Trophoblast cell (in vitro differentiated cells and primary cell): ENCODE data around the gene PROC.

Experiments used
- DNase-seq, 2 donors: peaks; one replicate each; pipeline ENCODE4 v3.0.0-alpha.2; 2016
- H2AFZ ChIP-seq: 2 replicates; pipeline ENCODE4 v1.6.1; 2013; ENCODE audit warnings: low read length, moderate library complexity, mild to moderate bottlenecking; ENCODE audit not compliant: insufficient read depth, poor library complexity
- H2AK5ac ChIP-seq: 2 replicates; pipeline ENCODE4 v1.6.1; 2013; ENCODE audit warnings: mild to moderate bottlenecking, low read length
- H2BK120ac ChIP-seq: 2 replicates; pipeline ENCODE4 v1.6.1; 2013; ENCODE audit warnings: low read length, mild to moderate bottlenecking, moderate library complexity; ENCODE audit not compliant: insufficient read depth, poor library complexity
- H2BK12ac ChIP-seq: 2 replicates; pipeline ENCODE4 v1.6.1; 2013; ENCODE audit warnings: mild to moderate bottlenecking, low read length, moderate library complexity
- H2BK5ac ChIP-seq: 2 replicates; pipeline ENCODE4 v1.6.1; 2013; ENCODE audit warnings: low read length, low read depth, moderate library complexity, mild to moderate bottlenecking; ENCODE audit not compliant: poor library complexity
- H3K14ac ChIP-seq: 2 replicates; pipeline ENCODE4 v1.6.1; 2013; ENCODE audit warnings: mild to moderate bottlenecking, low read length
- H3K18ac ChIP-seq: 2 replicates; pipeline ENCODE4 v1.6.1; 2013; ENCODE audit warnings: mild to moderate bottlenecking, low read length
- H3K23ac ChIP-seq: 2 replicates; pipeline ENCODE4 v1.6.1; 2013; ENCODE audit warnings: low read length
- H3K27ac ChIP-seq: 2 replicates; pipeline ENCODE4 v1.5.1; 2013; ENCODE audit warnings: low read depth, mild to moderate bottlenecking, inconsistent platforms, low read length, moderate library complexity
- H3K27me3 ChIP-seq: 2 replicates; pipeline ENCODE4 v1.6.1; 2013; ENCODE audit warnings: inconsistent platforms, mild to moderate bottlenecking, low read length, moderate library complexity; ENCODE audit not compliant: insufficient read depth
- H3K36me3 ChIP-seq, 2 experiments: 1 replicate in 1 of 2; 2 replicates in 1 of 2; pipeline ENCODE4 v1.6.1; 2013; ENCODE audit warnings: low read length in 2 of 2, mild to moderate bottlenecking in 2 of 2, moderate library complexity in 1 of 2; ENCODE audit not compliant: insufficient read depth in 2 of 2, control insufficient read depth in 1 of 2
- H3K4ac ChIP-seq: 2 replicates; pipeline ENCODE4 v1.6.1; 2013; ENCODE audit warnings: low read depth, mild to moderate bottlenecking, low read length, moderate library complexity
- H3K4me1 ChIP-seq, 2 experiments: 1 replicate in 1 of 2; 2 replicates in 1 of 2; pipeline ENCODE4 v1.6.1; 2013; ENCODE audit warnings: low read length in 2 of 2, mild to moderate bottlenecking in 2 of 2, moderate library complexity in 1 of 2; ENCODE audit not compliant: insufficient read depth in 2 of 2, control insufficient read depth in 1 of 2
- H3K4me2 ChIP-seq: 2 replicates; pipeline ENCODE4 v1.6.1; 2013; ENCODE audit warnings: inconsistent platforms, mild to moderate bottlenecking, low read length, moderate library complexity
- H3K4me3 ChIP-seq: 2 replicates; pipeline ENCODE4 v1.5.1; 2013; ENCODE audit warnings: mild to moderate bottlenecking, low read depth, low read length, inconsistent platforms
- H3K79me1 ChIP-seq: one replicate; pipeline ENCODE4 v1.6.1; 2013; ENCODE audit warnings: low read length
- H3K79me2 ChIP-seq: 2 replicates; pipeline ENCODE4 v1.6.1; 2013; ENCODE audit warnings: low read length, mild to moderate bottlenecking; ENCODE audit not compliant: control insufficient read depth, insufficient read depth, poor library complexity
- H3K9ac ChIP-seq: 2 replicates; pipeline ENCODE4 v1.6.1; 2013; ENCODE audit warnings: mild to moderate bottlenecking, low read length
- H3K9me3 ChIP-seq: 2 replicates; pipeline ENCODE4 v1.6.1; 2013; ENCODE audit warnings: low read depth, mild to moderate bottlenecking, control low read depth, inconsistent platforms, low read length; ENCODE audit not compliant: insufficient read depth
- H4K12ac ChIP-seq: 2 replicates; pipeline ENCODE4 v1.6.1; 2013; ENCODE audit warnings: low read depth, mild to moderate bottlenecking, low read length, moderate library complexity
- H4K8ac ChIP-seq: 2 replicates; pipeline ENCODE4 v1.6.1; 2013; ENCODE audit warnings: low read depth, mild to moderate bottlenecking, low read length, moderate library complexity
- H4K91ac ChIP-seq: one replicate; pipeline ENCODE4 v1.6.1; 2013; ENCODE audit warnings: low read depth, mild to moderate bottlenecking, low read length, moderate library complexity
- WGBS: extraction: QIAGEN DNeasy Blood & Tissue Kit; methylation state at CpG from one replicate; pipeline ENCODE4 v1.1.7; 2013; ENCODE audit warnings: missing lambda C conversion rate; ENCODE audit not compliant: insufficient read length, insufficient coverage; ENCODE audit errors: extremely low coverage; 5-methylcytosine and 5-hydroxymethylcytosine counted together

Gene PROC

GRCh38 chr2:127381762-127382161 is 36.5 kb upstream of the PROC start:
- Histone ChIP-seq H3K23ac (no peak overlapping the region), H2AK5ac (no peak overlapping the region), H3K4ac (no peak overlapping the region), H3K4me1 (peaks cover 1% of the 10 kb centered on the region in 2 experiments), H3K36me3 (peaks cover under 1 to 3% of the 10 kb centered on the region in 2 experiments), H3K9ac (no peak overlapping the region), H2AFZ (no peak overlapping the region), H3K4me2 (no peak overlapping the region), H2BK120ac (no peak overlapping the region), H3K4me3 (no peak overlapping the region), H4K91ac (no peak overlapping the region), H2BK5ac (no peak overlapping the region), H3K18ac (no peak overlapping the region), H3K9me3 (peaks cover under 1% of the 10 kb centered on the region), H3K27me3 (no peaks in the 10 kb centered on the region), H3K14ac (no peak overlapping the region), H2BK12ac (no peak overlapping the region), H3K79me2 (peaks cover 3% of the 10 kb centered on the region), H3K79me1 (no peaks in the 10 kb centered on the region), H4K8ac (no peak overlapping the region), H4K12ac (no peak overlapping the region), H3K27ac (no peak overlapping the region)
- no CpG with 5 or more reads among the region's 5 CpGs for WGBS
- no peak for DNase-seq

DNA sequence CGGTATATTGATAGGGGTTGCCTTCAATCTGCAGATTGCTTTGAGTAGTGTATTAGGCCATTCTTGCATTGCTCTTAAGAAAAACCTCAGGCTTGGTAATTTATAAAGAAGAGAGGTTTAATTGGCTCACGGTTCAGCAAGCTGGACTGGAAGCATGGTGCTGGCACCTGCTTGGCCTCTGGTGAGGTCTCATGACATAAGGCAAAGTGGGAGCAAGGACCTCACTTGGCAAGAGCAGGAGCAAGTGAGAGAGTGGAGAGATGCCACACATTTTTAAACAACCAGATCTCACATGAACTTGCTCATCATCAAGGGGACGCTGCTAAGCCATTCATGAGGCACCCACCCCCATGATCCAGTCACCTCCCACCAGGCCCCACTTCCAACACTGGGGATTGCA is 35.4 kb upstream of the PROC start:
- peaks cover 6% of the 10 kb centered on the region for H3K79me2 ChIP-seq
- no peak overlapping the region for H4K8ac ChIP-seq
- no peak overlapping the region for H3K23ac ChIP-seq
- H2BK12ac ChIP-seq: no peak overlapping the region
- H3K9ac ChIP-seq: no peak overlapping the region
- no peak overlapping the region for H2BK5ac ChIP-seq
- H3K27me3 ChIP-seq: no peaks in the 10 kb centered on the region
- peaks cover 0 to 2% of the 10 kb centered on the region in 2 experiments for H3K36me3 ChIP-seq
- no peak overlapping the region for H2AK5ac ChIP-seq
- DNase-seq: no peak
- H3K9me3 ChIP-seq: no peaks in the 10 kb centered on the region
- H3K18ac ChIP-seq: no peak overlapping the region
- WGBS: no CpG with 5 or more reads among the region's 3 CpGs
- no peak overlapping the region for H2AFZ ChIP-seq
- no peak overlapping the region for H3K4me3 ChIP-seq
- no peak overlapping the region for H3K4me2 ChIP-seq
- H3K4ac ChIP-seq: no peak overlapping the region
- no peak overlapping the region for H4K12ac ChIP-seq
- H3K4me1 ChIP-seq: peaks cover 3% of the 10 kb centered on the region in 2 experiments
- no peak overlapping the region for H4K91ac ChIP-seq
- H2BK120ac ChIP-seq: no peak overlapping the region
- H3K14ac ChIP-seq: no peak overlapping the region
- no peak overlapping the region for H3K27ac ChIP-seq
- H3K79me1 ChIP-seq: peaks cover 4% of the 10 kb centered on the region

- WGBS: no CpG with 5 or more reads among the region's 6 CpGs
- H3K36me3 ChIP-seq: no peaks in the 10 kb centered on the region
- DNase-seq: no peak
- no peak overlapping the region for H3K23ac ChIP-seq
- H2AFZ ChIP-seq: no peak overlapping the region
- no peak overlapping the region for H4K8ac ChIP-seq
- no peak overlapping the region for H3K14ac ChIP-seq
- H3K79me2 ChIP-seq: peaks cover 6% of the 10 kb centered on the region
- H3K4ac ChIP-seq: peak overlapping the region; percentile 90
- H3K4me3 ChIP-seq: no peak overlapping the region
- peak overlapping the region; percentile 12 for H2BK5ac ChIP-seq
- H3K27ac ChIP-seq: no peak overlapping the region
- H3K4me2 ChIP-seq: no peak overlapping the region
- H2BK12ac ChIP-seq: no peak overlapping the region
- no peak overlapping the region for H3K9ac ChIP-seq
- H3K18ac ChIP-seq: peak overlapping the region; percentile 43
- no peak overlapping the region for H2BK120ac ChIP-seq
- H3K79me1 ChIP-seq: peaks cover 10% of the 10 kb centered on the region
- peak overlapping the region; percentile 26 for H4K12ac ChIP-seq
- no peaks in the 10 kb centered on the region for H3K27me3 ChIP-seq
- H4K91ac ChIP-seq: no peak overlapping the region
- no peak overlapping the region for H2AK5ac ChIP-seq
- no peaks in the 10 kb centered on the region for H3K9me3 ChIP-seq
- peaks cover 8% of the 10 kb centered on the region in 2 experiments for H3K4me1 ChIP-seq
These were observed 33.7 kb upstream of the PROC start for GRCh38 chr2:127384529-127384928.

- no peak overlapping the region for H2BK12ac ChIP-seq
- no peaks in the 10 kb centered on the region for H3K9me3 ChIP-seq
- no peaks in the 10 kb centered on the region for H3K36me3 ChIP-seq
- H3K27me3 ChIP-seq: no peaks in the 10 kb centered on the region
- DNase-seq: peak in 1 of 2 donors; percentile 25
- H2AFZ ChIP-seq: no peak overlapping the region
- no peak overlapping the region for H4K91ac ChIP-seq
- no peak overlapping the region for H2BK5ac ChIP-seq
- no peak overlapping the region for H4K12ac ChIP-seq
- H2BK120ac ChIP-seq: no peak overlapping the region
- H3K4me1 ChIP-seq: peaks cover 8% of the 10 kb centered on the region in 2 experiments
- H3K14ac ChIP-seq: no peak overlapping the region
- H3K27ac ChIP-seq: no peak overlapping the region
- no peak overlapping the region for H2AK5ac ChIP-seq
- no peak overlapping the region for H3K18ac ChIP-seq
- no peak overlapping the region for H3K23ac ChIP-seq
- H4K8ac ChIP-seq: no peak overlapping the region
- H3K9ac ChIP-seq: no peak overlapping the region
- H3K4me2 ChIP-seq: no peak overlapping the region
- 100% methylated on average over 4 of the region's 4 CpGs for WGBS
- peaks cover 10% of the 10 kb centered on the region for H3K79me1 ChIP-seq
- H3K79me2 ChIP-seq: peaks cover 6% of the 10 kb centered on the region
- no peak overlapping the region for H3K4ac ChIP-seq
- H3K4me3 ChIP-seq: no peak overlapping the region
These were observed 32.0 kb upstream of the PROC start for GRCh38 chr2:127386246-127386645.
